ENCODE data around the gene ACTN4. TPM values are rescaled to one million over a fixed set of nuclear protein-coding genes. Genes with fewer than 3 reads are reported as not detected.

The ACTN4 gene
- total RNA-seq, 1 donor from 2014 or later, result 156 TPM

GRCh38 chr19:38676023-38676877 is 28.8 kb downstream of the ACTN4 start:
- DNase-seq (ENCODE audit: low spot score) (no peak), ATAC-seq (no peak)

GRCh38 chr19:38676878-38677646 is 29.6 kb downstream of the ACTN4 start:
- ATAC-seq (no peak), DNase-seq (ENCODE audit: low spot score) (no peak)

DNA sequence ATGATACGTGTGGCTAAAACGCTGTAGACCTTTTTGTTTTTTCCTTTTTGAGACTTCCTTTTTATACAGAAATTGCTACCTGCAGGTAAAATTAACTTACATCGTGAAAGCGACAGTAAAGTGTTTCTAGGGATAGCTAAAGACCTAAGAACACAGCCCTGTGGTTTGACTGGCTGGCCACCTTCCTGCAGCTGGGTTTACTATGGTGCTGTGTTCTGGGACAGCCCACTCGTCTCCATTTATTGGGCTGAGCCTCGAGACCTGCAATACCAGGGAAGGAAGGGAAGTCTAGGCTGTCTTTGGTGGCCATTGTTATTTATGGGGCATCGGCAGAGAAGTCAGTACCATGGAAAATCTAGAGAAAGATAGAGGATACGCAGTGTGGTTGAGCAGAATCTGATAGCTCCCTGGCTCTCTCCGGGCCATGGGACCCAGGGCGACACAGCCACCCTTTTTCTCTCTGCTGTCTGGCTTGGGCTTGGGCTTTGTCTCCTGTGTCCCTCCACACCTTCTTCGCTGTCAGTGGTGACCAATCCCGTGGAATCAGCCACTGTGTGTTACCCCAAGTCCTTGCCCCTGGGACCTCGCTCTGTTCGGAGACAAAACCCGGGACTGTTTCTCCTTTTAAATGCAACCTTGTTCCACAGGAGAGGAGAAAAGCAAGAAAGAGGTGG is 30.9 kb downstream of the ACTN4 start:
- DNase-seq (ENCODE audit: low spot score) (no peak), ATAC-seq (no peak)

GRCh38 chr19:38678891-38679494 is 31.5 kb downstream of the ACTN4 start:
- DNase-seq (ENCODE audit: low spot score), result no peak
- no peak for ATAC-seq

DNA sequence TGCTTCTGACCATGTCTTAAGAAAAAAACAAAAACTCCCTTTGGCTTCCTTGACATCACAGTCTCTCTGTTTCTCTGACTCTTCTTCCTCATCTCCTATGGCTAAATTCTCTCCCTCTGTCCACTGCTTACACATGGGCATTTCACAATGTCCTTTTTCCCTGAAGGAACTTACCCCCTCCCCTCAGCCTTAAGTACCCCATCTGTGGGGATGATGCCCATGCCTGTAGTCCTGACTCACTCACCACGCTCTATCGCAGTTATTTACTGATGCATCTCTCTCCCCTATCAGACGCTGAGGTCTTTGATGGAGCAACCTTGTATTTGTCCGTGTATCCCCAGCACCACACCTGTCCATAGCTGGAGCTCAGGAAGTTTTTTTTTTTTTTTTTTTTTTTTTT is 32.4 kb downstream of the ACTN4 start:
- DNase-seq (ENCODE audit: low spot score) (no peak), ATAC-seq (no peak)

DNA sequence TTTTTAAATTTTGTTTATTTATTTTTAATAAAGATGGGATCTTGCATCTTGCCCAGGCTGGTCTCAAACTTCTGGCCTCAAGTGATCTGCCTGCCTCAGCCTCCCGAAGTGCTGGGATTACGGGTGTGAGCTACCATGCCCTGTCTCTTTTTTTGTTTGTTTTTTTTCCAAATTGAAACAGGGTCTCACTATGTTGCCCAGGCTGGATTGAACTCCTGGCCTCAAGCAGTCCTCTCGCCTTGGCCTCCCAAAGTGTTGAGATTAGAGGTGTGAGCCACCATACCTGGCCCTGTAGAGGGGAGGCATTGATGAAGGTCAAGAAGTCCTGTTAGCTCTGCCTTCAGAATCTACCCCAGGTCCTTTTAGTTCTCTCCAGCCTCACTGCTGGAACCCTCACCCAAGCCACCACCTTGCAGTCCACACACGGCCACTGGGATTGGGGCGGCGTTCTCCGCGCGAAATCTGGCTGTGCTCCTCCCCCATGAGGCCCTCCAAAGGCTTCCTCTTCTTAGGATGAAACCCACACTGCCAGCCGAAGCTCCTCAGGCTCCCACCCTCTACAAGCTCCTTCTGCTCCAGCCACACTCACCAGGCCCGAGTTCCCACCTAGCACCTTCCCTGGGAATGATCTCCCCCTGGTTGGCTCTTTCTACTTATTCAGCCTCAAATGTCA is 34.9 kb downstream of the ACTN4 start:
- DNase-seq (ENCODE audit: low spot score), result no peak
- no peak for ATAC-seq

- DNase-seq (ENCODE audit: low spot score), result no peak
- no peak for ATAC-seq
Measured at GRCh38 chr19:38682872-38683392, 35.5 kb downstream of the ACTN4 start.

DNA sequence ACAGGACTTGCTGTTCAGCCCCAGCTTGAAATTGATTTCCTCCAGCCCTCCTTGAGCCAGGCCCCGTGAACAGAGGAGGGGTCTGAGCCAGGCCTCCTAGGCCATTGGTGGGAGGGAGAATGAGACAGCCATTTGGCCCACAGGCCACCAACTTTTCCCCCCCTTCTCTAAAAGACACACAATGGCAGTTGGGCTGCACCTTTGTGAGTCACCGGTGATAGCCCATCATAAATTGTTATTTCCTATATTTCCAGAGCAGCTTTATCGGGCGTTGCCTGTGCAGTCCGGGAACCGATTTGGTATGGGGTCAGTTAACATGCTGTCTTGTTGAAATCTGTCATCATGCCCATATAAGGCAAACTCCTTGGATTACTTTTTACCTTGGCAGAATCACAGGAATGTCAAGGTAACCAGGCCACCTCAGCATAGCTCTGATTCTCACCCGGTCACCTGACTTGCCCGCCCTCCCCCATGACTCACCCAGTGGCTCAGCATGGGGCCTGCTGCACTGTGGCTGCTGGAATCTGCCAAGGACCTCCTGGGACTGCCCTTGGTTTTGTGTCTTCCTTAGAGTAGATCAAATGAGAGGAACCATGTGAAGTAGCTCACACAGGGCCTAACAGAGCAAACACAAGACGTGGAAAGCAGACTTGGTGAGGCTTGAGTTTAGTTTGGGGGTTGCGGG is 36.1 kb downstream of the ACTN4 start:
- ATAC-seq, result peak; percentile 76
- peak; percentile 84 for DNase-seq (ENCODE audit: low spot score)

GRCh38 chr19:38684078-38684861 is 36.8 kb downstream of the ACTN4 start:
- ATAC-seq (no peak), DNase-seq (ENCODE audit: low spot score) (no peak)

DNA sequence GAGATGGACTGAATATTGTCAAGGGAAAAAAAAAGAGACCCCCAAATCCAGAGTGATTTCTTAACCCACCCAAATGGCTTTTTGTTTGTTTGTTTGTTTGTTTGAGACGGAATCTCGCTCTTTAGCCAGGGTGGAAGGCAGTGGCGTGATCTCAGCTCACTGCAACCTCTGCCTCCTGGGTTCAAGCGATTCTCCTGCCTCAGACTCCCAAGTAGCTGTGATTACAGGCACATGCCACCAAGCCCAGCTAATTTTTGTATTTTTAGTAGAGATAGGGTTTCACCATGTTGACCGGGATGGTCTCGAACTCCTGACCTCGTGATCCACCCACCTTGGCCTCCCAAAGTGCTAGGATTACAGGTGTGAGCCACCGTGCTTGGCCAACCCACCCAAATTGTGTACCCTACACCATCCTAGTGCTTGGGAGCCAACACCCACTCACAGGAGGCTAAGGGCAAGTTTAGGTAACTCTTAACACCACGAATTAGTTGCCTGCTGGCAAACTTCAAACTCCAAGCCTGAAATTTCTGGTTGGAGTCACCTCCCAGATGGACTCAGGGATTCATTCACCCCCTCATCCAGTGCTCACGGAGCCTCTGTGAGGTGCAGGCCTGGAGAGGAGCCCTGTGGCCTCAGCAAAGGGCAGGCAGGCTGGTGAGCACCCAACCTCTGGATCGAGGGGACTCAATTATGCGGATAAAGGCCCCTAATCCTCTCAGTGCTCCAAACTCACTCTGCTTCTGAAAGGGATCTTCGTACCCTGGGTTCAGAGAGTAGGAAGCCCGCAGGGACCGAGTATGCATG is 37.6 kb downstream of the ACTN4 start:
- DNase-seq (ENCODE audit: low spot score) (no peak), ATAC-seq (no peak)

DNA sequence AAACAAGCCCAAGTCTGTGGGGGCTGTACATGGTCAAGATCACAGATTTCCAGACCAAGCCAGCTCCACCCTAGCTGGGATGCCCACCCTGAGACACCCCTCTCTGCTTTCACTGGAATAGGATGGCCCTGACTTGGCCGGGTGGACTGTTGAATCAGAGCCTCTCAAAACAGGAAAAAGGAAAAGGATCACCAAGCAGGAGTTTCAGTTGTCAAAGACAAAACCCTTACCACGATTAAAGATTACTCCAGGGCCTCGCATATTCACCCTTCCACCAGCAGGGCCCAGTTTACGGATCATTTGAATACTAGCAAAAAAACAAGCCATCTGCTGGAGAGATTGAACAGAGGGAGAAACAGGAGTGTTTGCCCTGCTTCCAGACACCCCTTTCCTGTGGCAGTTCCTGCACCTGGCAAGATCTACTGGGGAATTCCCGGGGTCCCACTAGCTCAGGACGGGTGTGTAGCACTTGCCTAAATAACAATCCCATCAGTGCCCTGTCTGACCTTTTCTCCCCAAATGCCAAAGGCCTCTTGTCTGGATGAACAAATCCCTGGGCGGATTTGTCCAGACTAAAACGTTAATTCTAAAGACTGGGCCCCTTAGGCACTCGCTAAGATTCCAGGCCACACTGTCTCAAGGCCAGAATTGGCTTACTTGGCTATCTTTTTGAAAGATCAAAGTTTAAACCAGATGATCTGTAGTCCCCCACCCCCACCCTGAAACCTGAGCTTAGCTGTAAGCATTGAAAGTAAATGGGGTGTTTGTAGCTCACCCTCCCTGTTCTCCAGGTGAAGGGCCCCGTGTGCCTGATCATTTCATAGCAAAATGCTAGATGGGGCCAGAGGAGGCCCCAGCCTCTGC is 38.4 kb downstream of the ACTN4 start:
- ATAC-seq, result peak; percentile 24
- DNase-seq (ENCODE audit: low spot score), result no peak

DNA sequence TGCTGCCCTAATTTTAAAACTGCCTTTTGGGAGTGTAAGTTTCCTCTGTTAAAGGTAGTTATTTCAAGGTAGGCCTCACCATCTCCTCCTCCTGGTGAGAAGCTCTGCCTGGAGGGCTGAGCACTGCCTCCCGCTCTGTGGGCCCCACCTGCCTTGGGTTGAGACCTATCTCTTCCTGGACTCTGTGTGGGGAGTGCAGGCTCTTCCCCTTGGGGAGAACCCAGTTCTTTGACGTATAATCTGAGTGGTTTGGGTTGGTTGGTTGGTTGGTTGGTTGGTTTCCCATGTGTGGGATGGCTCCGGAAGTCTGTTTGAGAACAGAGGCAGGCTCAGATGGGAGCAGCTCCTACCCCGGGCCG is 39.1 kb downstream of the ACTN4 start:
- no peak for ATAC-seq
- no peak for DNase-seq (ENCODE audit: low spot score)

GRCh38 chr19:38687837-38688378 is 40.5 kb downstream of the ACTN4 start:
- ATAC-seq (no peak), DNase-seq (ENCODE audit: low spot score) (no peak)

DNA sequence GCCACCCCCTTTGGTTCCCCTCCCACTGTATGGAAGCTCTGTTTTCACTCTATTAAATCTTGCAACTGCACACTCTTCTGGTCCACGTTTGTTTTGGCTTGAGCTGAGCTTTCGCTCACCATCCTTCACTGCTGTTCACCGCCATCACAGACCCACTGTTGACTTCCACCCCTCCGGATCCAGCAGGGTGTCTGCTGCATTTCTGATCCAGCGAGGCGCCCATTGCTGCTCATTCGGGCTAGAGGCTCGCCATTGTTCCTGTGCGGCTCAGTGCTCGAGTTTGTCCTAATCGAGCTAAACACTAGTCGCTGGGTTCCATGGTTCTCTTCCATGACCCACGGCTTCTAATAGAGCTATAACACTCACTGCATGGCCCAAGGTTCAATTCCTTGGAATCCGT is 42.7 kb downstream of the ACTN4 start:
- no peak for ATAC-seq
- DNase-seq (ENCODE audit: low spot score), result no peak

DNA sequence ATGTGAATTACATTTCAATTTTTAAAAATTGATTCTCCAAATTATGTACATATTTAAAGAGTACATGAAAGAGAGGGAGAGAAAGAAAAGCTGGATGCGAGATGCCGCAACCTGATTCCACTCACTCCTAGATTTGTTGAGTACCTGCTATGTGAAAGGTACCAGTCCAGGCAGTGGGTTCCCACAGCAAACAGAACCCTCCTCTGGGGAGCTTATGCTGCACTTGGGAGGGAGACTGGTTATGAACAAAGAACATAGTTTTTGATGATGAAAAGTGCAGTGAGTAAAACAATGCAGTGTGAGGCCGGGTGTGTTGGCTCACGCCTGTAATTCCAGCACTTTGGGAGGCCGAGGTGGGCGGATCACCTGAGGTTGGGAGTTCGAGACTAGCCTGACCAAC is 43.4 kb downstream of the ACTN4 start:
- DNase-seq (ENCODE audit: low spot score), result no peak
- ATAC-seq, result no peak

DNA sequence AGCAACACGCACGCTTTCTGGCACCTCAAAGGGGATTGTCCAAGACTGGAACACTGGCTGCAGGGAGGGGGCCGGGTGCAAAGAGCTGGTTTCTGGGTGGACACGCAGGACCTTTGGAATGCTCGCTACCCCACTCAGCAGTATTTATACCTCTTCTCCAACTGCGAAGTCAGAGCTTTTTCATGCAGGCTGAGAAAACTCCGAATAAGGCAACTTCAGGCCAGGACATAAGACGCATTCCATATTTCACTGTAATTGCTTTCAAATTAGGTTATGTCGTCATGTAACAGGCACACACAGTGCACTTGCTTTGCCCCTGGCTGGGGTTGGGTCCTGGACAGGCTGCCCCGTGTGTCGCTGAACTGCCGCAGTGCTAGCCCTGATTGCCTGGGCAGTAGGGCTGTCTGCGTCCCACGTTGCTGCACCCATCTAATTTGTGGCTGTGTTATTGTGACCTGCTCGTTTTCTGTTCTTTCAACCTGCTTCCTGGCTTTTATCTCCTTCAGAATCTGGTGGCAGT is 44.5 kb downstream of the ACTN4 start:
- DNase-seq (ENCODE audit: low spot score), result no peak
- peak; percentile 17 for ATAC-seq
